Nucleus accumbens (tissue), 56 donors: ENCODE measurements around the gene UTP14C.
"Not testable (repeated sequence)": the region's sequence is repeated elsewhere in the genome, so short reads cannot be mapped to it uniquely, and the experiment has no call there.

Experiments used
- DNase-seq, 56 donors: peaks; one replicate each; lab custom pipeline; 2025; lab: John Stamatoyannopoulos, UW

The UTP14C gene

DNA sequence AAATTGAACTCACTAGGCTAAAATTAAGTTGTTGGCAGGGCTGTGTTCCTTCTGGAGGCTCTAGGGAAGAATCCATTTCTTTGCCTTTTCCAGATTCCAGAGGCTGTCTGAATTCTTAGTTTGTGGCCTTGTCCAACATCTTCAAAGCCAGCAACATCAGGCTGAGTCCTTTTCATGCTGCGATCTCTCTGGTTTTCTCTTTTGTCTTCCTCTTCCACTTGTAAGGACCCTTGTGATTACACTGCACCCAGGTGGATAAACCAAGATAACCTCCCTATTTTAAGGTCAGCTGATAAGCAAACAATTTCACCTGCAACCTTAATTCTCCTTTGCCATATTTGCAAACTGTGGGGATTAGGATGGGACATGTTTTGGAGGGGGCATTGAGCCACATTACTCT lies 11.5 kb downstream of the UTP14C start:
- DNase-seq, result no peak

DNA sequence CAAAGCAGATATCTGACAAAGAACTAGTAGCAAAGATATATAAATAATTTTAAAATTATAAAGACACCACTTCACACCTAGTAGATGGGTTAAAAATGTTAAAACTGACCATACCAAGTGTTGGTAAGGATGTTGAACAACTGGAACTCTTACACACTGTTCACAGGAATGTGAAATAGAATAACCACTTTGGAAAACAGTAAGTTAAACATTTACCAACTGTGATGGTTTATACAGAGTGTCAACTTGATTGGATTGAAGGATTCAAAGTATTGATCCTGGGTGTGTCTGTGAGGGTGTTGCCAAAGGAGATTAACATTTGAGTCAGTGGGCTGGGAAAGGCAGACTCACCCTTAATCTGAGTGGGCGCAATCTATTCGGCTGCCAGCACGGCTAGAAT lies 19.2 kb downstream of the UTP14C start:
- no peak for DNase-seq

DNA sequence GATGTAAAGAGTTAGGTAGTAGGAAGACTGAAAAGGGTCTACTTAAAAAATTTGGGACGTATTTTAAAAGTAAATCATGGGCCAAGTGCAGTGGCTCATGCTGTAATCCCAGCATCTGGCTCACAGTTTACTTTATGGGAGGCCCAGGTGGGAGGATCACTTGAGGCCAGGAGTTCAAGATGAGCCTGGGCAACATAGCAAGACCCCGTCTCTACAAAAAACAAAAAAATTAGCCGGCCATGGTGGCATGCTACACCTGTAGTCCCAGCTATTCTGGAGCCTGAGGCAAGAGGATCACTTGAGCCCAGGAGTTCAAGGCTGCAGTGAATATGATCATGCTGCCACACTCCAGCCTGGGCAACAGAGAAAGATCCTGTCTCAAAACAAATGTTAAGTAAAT lies 23.0 kb downstream of the UTP14C start:
- no peak for DNase-seq

DNA sequence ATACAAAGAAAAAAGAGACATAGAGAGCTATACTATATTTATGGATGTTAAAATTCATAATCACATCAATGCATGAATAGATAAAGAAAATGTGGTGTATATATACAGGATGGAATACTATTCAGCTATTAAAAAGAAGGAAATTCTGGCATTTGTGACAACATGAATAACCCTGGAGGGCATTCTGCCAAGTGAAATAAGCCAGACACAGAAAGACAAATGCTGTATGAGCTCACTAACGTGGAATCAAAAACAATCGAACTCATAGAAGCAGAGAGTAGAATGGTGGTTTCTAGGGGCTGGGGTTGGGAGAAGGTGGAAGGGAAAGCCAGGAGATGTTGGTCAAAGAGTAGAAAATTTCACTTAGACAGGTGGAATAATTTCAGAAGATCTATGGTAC lies 24.0 kb downstream of the UTP14C start:
- no peak for DNase-seq

DNA sequence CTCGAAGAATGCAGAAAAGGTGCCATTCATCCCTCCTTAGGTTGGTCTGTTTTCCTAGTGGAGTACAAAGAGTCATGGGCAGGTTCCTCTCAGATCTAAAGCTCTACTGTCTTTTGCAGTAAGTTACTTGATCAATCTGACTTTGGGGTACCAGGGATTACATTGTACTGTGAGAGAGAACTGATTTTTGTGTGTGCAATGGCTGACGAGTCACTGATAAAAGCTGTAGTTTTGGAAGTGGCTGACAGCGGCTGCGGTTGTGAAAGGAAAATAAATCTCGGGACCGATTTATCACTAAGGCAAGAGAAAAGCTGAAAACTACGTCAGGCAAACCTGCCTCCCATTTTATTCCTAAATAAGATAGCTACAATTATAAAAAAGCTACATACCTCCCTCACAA lies 26.9 kb downstream of the UTP14C start:
- DNase-seq, result no peak

DNA sequence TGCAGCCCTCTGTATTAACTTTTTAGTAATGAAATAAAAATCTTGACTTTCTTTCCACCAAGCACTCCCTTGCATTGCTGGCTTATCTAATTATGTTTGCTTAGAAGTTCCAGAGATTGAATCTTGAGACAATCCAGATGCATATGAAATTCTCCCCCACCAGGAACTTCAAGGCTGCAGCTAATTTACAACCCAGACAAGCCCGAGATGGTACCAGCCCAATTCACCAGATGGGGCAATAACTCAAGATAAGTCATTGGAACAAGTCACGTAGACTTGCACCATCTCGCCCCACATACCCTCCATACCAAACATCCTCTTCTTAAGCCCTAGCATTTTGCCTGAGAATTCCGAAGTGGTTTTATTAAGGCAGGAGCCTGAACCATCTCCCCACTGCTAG lies 29.0 kb downstream of the UTP14C start:
- no peak for DNase-seq

DNA sequence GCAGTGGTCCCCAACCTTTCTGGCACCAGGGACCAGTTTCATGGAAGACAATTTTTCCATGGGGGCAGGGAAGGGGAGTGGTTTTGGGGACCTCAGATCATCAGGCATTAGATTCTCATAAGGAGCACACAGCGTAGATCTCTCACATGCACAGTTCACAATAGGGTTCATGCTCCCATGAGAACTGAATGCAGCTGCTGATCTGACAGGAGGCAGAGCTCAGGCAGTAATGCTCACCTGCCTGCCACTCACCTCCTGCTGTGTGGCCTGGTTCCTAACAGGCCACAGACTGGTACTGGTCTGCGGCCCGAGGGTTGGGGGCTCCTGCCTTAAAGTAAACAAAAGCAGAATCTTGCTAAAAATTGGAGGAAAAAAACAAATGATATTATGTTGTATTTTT lies 36.6 kb downstream of the UTP14C start:
- not testable (repeated sequence) for DNase-seq

DNA sequence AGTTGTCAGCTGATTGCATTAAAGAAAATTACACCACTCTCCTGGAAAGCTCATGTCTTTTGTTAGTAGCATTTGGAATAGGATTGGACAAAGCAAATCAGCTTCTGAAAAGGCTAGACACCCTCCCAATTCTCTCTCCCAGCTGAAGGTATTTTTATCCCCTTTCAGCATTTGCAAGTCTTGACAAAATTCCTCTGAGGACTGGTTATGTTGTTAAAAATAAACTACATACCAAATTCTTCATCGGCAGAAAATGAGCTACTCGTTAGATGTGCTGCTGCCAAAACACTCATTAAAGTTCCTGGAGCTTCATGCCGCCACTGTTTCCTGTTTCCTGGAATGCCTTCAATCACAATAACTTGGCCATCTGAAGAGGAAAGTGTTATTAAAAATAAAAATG lies 37.1 kb downstream of the UTP14C start:
- DNase-seq, result no peak

DNA sequence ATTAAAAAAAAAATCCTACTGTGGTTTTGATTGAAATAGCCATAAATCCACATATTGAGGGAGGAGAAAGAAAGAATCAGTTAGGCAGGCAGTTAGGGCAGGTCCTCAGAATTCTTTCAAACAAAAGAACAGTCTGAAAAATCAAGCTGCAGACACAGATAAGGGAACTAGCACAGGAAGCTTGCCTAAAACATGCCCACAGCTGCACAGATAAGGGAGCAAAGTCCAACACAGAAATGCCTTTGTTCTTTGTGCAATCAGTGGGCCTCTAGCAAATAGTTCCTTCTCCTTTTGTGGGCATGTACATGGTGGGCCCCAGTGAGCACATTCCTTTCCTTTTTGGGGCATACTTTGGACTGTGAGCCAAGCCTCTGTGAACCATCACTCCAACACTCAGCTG lies 42.7 kb downstream of the UTP14C start:
- no peak for DNase-seq

DNA sequence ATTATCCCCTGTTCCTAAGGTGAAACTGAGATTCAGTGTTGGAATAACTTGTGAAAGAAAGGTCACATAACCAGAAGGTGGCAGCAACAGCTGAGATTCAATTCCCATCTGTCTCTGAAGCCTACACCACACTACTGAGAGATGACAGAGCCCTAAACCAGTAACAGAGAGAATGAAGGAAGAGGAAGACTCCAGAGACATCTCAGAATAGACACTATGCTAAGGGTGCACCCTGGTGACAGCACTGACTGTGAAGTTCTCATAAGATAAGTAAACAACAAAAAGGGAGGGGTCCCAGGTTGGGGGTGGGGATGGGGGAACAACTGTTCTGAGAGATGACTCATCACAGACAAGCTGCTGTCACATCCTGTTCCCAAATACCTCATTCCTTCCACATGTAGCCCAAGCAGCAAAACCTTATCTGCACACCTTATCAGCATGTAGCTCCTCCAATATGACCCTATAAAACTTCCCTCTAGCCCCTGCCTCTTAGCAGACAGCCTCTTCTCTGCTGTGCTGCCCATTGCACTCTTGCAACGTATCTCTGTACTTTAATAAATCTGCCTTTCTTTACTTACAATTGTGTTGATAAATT lies 46.5 kb downstream of the UTP14C start:
- no peak for DNase-seq
